Measurements from ENCODE around the gene DUSP2.

DUSP2 gene

DNA sequence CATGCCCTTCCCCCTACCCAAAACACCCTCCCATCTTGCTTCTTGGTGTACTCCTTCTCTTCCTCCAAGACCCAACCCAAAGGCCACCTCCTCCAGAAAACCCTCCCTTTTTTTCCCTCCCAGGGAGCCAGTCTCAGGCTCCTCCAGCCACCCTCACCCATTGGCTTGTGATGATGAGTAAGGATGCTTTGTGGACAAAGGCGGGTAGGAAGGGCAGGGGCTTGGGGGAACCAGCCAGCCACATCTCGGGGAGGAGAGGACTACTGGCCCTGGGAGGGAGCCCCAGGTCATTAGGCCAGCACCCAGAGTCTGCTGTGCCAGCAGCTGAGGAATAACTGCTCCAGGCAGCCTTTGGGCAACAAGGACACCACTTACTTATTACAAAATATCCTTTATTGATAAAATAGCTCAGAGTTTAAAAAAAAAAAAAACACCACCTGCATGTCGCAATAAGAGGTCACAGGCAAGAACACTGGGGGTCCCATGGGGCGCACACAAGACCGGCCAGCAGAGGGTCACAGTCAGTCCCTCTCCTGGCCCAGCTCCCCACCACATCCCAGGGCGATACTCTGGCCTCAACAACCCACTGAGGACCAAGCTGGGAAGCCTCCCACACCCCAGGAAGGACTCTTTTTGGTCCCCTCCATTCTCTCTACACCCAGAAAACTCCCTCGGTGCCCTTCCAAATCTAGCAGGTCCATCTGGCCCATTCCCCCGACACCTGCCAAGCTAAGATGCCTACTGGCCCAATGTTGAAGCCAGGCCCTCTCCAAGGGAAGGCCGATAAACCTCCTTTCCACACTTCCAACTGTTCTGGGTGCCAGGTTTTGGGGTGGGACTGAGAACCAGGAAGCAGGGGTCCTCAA is 32.5 kb downstream of the DUSP2 start:
- TF ChIP-seq NFIC (IDR thresholded peaks at IDR 0.05) = no peak
- TF ChIP-seq EGR1 (IDR thresholded peaks at IDR 0.05) = no peak

- TF ChIP-seq RAD21 (IDR thresholded peaks at IDR 0.05; ENCODE audit: low read depth) = no peak
- TF ChIP-seq, protein P1, sequence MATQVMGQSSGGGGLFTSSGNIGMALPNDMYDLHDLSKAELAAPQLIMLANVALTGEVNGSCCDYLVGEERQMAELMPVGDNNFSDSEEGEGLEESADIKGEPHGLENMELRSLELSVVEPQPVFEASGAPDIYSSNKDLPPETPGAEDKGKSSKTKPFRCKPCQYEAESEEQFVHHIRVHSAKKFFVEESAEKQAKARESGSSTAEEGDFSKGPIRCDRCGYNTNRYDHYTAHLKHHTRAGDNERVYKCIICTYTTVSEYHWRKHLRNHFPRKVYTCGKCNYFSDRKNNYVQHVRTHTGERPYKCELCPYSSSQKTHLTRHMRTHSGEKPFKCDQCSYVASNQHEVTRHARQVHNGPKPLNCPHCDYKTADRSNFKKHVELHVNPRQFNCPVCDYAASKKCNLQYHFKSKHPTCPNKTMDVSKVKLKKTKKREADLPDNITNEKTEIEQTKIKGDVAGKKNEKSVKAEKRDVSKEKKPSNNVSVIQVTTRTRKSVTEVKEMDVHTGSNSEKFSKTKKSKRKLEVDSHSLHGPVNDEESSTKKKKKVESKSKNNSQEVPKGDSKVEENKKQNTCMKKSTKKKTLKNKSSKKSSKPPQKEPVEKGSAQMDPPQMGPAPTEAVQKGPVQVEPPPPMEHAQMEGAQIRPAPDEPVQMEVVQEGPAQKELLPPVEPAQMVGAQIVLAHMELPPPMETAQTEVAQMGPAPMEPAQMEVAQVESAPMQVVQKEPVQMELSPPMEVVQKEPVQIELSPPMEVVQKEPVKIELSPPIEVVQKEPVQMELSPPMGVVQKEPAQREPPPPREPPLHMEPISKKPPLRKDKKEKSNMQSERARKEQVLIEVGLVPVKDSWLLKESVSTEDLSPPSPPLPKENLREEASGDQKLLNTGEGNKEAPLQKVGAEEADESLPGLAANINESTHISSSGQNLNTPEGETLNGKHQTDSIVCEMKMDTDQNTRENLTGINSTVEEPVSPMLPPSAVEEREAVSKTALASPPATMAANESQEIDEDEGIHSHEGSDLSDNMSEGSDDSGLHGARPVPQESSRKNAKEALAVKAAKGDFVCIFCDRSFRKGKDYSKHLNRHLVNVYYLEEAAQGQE (IDR thresholded peaks at IDR 0.05; ENCODE audit: low read depth) = no peak
- no peak for TF ChIP-seq CEBPB (IDR thresholded peaks at IDR 0.05)
- no peak for TF ChIP-seq TEAD4 (IDR thresholded peaks at IDR 0.05)
- TF ChIP-seq, protein P2, sequence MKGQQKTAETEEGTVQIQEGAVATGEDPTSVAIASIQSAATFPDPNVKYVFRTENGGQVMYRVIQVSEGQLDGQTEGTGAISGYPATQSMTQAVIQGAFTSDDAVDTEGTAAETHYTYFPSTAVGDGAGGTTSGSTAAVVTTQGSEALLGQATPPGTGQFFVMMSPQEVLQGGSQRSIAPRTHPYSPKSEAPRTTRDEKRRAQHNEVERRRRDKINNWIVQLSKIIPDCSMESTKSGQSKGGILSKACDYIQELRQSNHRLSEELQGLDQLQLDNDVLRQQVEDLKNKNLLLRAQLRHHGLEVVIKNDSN (IDR thresholded peaks at IDR 0.05) = no peak
Observed at GRCh38 chr2:96111823-96112500, 33.3 kb downstream of the DUSP2 start.

- TF ChIP-seq CEBPB (IDR thresholded peaks at IDR 0.05) = no peak
- no peak for TF ChIP-seq RAD21 (IDR thresholded peaks at IDR 0.05; ENCODE audit: low read depth)
- TF ChIP-seq TAF1 (IDR thresholded peaks at IDR 0.05; ENCODE audit: low read depth) = no peak
Observed at GRCh38 chr2:96111257-96111640, 34.0 kb downstream of the DUSP2 start.

GRCh38 chr2:96110621-96111256 is 34.5 kb downstream of the DUSP2 start:
- TF ChIP-seq TAF1 (IDR thresholded peaks at IDR 0.05; ENCODE audit: low read depth) = no peak
- no peak for TF ChIP-seq EP300 (IDR thresholded peaks at IDR 0.05; ENCODE audit: borderline replicate concordance)
- TF ChIP-seq, protein P2 (IDR thresholded peaks at IDR 0.05) = no peak
- no peak for TF ChIP-seq ZBTB7A (IDR thresholded peaks at IDR 0.05; ENCODE audit: low read depth)
- TF ChIP-seq FOXM1 (IDR thresholded peaks at IDR 0.05; ENCODE audit: borderline replicate concordance, low read depth) = no peak
- no peak for TF ChIP-seq TEAD4 (IDR thresholded peaks at IDR 0.05)
- TF ChIP-seq NFIC (IDR thresholded peaks at IDR 0.05) = no peak

DNA sequence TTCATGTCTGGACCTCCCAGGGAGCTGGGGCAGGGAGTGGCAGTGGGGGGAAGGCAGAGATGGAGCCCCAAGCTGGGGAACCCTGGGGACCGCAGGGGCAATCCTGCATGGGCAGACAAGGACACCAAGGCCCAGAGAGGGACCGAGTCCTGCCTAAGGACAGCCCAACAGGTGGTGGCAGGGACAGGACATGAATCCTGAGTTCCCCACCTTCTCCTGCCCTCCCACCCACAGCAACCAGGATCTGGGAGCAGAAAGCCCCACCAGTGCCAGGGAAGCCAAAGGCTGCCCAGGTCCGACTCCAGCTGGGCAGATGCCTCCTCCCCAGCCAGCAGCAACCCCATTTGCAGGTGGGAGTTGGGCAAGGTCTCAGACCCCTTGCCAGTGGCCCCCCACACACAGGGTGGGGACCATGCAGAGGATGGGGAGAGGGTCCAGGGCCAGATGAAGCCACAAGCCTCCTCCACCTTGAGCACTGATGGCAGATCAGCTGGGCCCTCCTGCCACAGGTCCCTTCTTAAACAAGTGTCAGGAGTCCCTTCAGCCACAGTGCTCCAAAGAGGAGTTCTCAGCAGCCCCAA is 35.2 kb downstream of the DUSP2 start:
- no peak for TF ChIP-seq YY1 (IDR thresholded peaks at IDR 0.05; ENCODE audit: low read depth)
- TF ChIP-seq, protein P1 (IDR thresholded peaks at IDR 0.05; ENCODE audit: low read depth) = no peak

DNA sequence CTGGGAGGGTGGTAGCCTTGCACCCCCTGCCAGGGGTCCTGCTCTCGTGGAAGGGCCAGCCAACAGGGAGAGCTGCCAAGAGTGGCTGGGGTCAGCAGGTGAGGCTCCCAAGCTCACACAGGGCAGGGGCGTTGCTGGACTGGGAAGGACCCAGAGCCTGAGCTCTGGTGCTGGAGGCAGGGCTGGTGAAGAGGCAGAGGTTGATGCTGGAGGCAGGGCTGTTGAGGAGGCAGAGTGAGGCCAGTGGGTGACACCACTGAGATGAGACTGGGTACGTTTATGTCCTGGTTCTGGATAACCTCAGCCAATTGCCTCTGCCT is 35.9 kb downstream of the DUSP2 start:
- no peak for TF ChIP-seq EP300 (IDR thresholded peaks at IDR 0.05; ENCODE audit: borderline replicate concordance)
- TF ChIP-seq EGR1 (IDR thresholded peaks at IDR 0.05) = no peak
- no peak for TF ChIP-seq CREB1 (IDR thresholded peaks at IDR 0.05; ENCODE audit: low read depth)
- no peak for TF ChIP-seq MAX (IDR thresholded peaks at IDR 0.05)
- TF ChIP-seq, protein P1 (IDR thresholded peaks at IDR 0.05; ENCODE audit: low read depth) = no peak
- TF ChIP-seq, protein P2 (IDR thresholded peaks at IDR 0.05) = no peak
- TF ChIP-seq ZBTB7A (IDR thresholded peaks at IDR 0.05; ENCODE audit: low read depth) = no peak
- no peak for TF ChIP-seq TEAD4 (IDR thresholded peaks at IDR 0.05)
- TF ChIP-seq TCF12 (IDR thresholded peaks at IDR 0.05; ENCODE audit: low read depth) = no peak
- TF ChIP-seq FOXM1 (IDR thresholded peaks at IDR 0.05; ENCODE audit: borderline replicate concordance, low read depth) = no peak
- no peak for TF ChIP-seq YY1 (IDR thresholded peaks at IDR 0.05; ENCODE audit: low read depth)
- no peak for TF ChIP-seq TAF1 (IDR thresholded peaks at IDR 0.05; ENCODE audit: low read depth)
- TF ChIP-seq NFIC (IDR thresholded peaks at IDR 0.05) = no peak
